Left hindlimb (tissue), 1 donor: ENCODE data around the gene UPF1.
"Not testable (repeated sequence)": the region's sequence is repeated elsewhere in the genome, so short reads cannot be mapped to it uniquely, and the experiment has no call there.

Experiments
- DNase-seq: peaks from one replicate; pipeline ENCODE4 v3.0.0-alpha.2; 2018

Gene UPF1

DNA sequence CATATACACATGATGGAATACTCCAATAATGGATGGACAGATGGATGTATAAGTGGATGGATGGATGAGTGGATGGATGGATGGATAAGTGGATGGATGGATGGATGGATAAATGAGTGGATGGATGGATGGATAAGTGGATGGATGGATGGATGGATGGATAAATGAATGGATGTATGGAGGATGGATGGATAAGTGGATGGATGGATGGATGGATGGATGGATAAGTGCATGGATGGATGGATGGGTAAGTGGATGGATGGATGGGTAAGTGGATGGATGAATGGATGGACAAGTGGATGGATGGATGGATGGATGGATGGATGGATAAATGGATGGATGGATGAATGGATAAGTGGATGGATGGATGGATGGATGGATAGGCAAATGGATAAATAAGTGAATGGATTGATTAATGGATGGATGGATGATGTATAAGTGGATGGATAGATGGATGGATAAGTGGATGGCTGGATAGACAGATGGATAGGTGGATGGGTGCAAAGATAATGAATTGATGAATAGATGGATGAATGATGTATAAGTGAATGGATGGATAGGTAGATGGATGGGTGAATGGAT is 32.3 kb upstream of the UPF1 start:
- DNase-seq, result no peak

DNA sequence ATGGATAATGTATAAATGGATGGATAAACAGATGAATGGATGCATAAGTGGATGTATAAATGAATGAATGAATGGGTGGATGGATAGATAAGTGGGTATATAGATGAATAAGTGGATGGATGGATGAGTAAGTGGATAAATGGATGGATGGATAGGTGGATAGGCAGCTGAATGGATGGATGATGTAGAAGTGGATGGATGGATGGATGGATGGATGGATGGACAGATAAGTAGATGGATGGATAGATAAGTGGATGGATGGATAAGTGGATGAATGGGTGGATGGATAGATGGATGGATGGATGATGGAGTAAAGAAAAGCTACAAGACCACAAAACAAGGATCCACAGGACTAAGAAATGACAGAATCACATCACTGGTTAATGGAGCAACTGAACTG is 31.7 kb upstream of the UPF1 start:
- DNase-seq, result no peak

DNA sequence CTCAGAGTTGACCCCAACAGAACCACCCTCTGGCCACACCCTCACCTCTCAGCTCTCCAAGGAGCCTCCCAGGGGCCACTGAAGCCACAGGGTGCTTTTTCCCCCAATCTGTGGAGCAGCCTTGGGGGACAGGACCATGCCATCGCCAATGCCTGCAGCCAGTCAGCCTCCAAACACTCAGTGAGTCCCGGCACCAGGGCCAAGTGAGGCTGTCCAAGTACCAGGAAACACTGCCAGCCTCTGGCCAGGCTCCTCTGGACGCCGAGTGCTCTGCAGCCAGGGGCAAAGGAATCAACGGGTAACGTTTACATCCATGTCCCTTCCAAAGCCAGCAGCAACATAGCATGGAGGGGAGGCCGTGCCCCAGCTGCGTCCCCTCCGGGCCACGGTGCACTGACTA is 31.1 kb upstream of the UPF1 start:
- no peak for DNase-seq

DNA sequence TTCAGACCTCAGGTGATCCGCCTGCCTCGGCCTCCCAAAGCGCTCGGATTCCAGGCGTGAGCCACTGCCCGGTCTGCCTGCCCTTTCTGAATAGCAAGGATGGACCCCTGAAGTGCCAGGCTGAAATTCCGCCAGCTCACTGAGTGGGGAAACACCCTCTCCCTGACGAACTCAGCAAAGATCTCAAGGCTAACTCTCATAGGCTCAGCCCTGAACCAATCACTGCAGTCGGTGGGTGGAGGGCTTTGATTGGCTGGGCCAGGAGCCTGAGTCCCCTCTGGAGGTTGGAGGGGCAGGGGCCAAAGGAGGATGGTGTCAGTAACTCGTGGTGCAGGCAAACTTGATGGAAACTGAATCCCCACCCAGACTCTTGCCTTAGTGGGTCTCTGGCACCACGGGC is 29.4 kb upstream of the UPF1 start:
- DNase-seq, result no peak

DNA sequence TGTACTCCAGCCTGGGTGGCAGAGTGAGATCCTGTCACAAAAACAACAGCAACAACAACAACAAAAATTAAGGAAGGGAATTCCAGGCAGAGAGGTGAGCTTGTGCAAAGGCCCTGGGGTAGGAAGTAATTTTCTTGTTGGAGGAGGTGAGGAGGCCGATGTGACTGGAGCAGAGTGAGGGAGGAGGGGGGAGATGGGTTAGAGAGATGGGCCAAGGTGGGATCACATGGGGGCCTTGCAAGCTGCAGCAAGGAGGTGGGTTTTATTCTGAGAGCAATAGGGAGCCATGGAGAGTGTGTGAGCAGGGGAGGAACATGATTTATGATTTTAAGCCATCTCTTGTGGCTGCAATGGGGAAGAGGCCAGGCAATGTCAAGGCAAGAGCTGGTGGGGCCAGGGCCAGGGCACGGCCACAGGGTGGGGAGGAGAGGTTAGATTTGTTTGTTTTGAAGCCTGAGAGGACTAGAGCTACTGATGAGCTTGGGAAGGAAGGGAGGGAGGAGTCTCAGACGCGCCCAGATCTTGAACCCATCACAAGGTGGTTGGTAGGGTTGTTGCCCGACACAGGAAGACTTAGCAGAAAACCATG is 28.1 kb upstream of the UPF1 start:
- DNase-seq, result no peak

DNA sequence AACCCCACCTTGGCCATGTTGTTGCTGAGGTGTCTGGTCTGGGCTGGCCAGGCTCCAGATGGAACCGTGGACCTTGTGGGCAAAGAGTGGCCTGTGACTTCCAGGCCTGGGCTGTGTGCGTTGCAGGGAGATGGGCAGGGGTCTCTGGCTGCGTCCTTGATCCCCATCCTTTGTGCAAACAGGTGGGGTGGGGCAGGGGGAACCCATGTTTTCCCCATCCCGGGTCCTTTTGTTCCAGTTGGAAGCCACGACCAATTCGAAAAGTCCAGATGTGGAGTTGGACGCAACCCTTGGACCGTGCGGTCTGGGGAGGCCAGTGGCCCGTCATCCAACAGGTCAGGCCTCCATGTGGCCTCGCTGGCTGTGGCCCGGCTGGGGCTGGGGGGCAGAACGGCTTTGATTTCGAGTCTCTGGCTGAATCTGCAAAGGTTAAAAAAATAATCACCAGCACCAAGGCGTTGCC is 27.6 kb upstream of the UPF1 start:
- no peak for DNase-seq

DNA sequence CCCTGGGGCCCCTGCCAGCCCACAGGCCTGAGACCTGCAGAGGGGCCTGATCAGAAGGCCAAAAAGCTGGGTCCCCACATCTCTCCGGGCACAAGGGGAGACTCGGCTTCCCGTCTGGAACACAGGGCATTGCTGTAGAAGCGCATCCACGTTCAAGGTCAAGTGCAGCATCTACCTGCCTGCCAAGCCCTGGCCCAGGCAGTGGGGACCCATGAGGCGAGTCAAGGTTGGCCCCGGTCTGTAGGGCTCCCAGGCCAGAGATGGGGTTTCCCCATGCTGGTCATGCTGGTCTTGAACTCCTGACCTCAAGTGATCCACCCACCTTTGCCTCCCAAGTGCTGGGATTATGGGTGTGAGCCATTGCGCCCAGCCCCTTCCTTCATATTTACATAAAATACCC is 27.1 kb upstream of the UPF1 start:
- no peak for DNase-seq

DNA sequence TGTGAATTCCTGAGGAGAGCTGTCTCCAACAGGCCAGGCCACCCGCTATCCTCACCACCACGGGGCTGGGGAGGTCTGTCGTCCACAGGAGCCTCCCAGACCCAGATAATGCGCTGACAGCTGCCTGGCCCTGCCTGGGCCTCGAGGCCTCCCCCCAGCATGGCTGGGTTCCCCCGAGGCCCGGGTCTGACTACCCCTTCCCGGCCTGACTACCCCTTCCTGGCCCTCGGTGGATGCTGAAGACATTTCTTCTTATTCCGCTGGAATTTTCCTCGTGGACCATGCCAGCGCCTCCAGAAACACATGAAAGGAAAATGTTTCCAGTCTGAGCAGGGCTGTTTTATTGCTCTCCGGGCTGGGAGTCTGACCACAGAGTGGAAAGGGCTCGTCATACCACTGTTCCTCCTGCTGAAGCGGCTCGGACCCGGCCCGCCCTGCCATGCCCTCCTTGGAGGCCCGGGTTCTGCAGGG is 23.9 kb upstream of the UPF1 start:
- DNase-seq, result peak; percentile 91

DNA sequence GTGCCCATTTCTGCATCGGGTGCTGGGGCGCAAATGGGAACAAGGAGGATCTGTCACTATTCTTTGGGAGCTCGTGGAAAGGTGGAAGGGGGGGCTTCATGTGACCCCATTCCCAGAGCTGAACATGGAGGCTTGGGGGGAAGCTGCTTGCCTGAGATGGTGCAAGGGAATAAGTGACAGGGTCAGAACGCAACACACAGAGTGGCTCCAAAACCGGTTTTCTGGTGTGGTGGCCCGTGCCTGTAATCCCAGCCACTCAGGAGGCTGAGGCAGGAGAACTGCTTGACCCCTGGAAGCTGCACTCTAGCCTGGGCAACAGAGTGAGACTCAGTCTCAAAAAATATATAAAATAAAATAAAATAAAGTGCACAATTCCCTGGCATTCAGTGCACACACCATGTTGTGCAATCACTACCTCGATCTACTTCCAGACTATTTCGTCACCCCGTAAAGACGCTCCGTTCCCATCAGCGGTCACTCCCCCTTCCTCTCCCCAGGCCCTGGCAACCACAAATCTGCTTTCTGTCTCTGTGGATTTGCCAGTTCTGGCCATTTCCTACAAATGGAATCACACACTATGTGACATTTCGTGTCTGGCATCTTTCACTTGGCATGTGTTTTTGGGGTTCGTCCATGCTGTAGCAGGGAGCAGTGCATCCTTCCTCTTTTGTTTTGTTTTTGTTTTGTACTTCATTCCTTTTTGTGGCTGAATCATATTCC is 22.4 kb upstream of the UPF1 start:
- DNase-seq, result peak; percentile 63

DNA sequence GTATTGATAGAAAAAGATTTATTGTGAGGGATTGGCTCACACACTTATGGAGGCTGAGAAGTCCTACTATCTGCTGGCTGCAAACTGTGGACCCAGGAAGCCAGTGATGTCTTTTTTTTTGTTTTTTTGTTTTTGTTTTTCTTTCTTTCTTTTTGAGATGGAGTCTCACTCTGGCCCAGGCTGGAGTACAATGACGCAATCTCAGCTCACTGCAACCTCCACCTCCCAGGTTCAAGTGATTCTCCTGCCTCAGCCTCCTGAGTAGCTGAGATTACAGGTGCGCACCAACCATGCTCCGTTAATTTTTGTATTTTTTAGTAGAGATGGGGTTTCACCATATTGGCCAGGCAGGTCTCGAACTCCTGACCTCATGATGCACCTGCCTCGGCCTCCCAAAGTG is 20.1 kb upstream of the UPF1 start:
- DNase-seq, result not testable (repeated sequence)

DNA sequence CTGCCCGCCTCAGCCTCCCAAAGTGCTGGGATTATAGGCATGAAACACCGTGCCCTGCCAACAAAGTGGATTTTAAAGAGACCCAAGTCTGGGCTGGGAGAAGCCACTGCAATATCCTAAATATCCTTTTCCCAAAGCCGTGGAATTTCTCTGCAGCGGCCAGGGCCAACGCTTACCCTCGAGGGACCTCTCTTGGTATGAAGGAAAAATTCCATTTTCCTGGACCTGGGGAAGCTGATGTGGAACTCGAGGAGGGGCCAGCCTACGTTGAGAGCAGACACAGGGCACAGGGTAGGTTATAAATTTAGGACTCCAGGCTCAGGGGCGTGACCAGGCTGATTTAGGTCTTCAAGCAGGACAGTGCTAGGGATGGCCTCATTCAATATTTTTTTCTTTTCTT is 17.7 kb upstream of the UPF1 start:
- DNase-seq, result peak; percentile 82

DNA sequence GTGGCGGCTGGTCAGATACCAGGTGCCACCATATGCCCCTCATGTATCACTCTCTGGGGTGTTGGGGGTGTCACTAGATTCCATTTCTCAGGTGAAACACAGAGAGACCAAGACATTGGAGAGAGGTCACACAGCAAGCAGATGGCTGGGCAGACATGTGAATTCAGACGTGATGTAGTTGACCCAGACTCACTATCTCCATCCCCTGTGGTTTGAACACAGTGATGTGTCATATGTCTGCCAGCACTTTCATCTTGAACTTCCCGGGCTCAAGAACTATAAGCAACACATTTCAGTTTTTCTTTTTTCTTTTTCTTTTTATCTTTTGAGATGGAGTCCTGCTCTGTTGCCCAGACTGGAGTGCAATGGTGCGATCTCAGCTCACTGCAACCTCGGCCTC is 16.1 kb upstream of the UPF1 start:
- DNase-seq, result no peak

DNA sequence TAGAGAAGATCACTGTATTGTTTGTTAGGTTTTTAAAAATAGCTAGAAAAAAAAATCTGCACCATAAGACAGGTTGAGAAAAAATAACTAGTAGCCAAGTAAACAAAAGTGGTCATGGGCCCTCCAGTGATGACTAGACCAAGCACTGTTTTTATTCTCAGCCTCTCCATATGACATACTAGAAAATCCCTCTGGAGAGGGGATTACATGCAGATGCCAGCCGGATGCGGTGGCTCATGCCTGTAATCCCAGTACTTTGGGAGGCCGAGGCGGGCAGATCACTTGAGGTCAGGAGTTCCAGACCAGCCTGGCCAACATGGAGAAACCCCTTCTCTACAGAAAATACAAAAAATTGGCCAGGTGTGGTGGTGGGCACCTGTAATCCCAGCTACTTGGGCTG is 15.1 kb upstream of the UPF1 start:
- not testable (repeated sequence) for DNase-seq

DNA sequence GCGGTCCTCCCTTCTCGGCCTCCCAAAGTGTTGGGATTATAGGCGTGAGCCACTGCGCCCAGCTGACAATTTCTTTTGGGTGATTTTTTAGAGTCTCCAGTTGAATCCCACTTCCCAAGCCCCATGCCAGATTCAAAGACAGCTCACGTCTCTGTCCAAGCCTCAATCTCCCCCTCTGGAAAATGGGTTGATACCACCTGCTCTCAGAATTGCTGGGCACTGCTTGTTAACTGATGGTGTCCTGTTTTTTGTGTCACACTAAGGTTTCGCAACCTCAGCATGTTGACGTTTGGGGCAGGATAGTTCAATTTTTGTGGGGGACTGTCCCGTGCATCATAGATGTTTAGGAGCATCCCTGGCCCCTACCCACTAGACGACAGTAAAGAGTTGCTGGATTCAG is 14.2 kb upstream of the UPF1 start:
- no peak for DNase-seq

DNA sequence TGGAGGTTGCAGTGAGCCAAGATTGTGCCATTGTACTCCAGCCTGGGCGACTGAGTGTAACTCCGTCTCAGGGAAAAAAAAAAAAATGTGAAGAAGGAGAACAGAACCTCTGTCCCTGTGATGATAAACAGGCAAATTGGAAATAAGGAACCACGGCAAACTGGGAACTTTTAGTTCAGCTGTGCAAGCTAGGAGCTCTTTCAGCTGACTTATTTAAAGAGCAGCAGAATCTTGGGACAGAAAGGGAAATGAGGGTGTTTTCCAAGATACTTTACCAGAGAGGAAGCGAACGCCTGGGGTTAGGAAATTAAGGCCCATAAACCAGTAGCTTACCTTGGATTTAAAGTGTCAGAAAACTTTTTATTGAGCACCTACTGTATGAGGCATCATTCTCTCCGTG is 3.0 kb upstream of the UPF1 start:
- DNase-seq, result no peak

DNA sequence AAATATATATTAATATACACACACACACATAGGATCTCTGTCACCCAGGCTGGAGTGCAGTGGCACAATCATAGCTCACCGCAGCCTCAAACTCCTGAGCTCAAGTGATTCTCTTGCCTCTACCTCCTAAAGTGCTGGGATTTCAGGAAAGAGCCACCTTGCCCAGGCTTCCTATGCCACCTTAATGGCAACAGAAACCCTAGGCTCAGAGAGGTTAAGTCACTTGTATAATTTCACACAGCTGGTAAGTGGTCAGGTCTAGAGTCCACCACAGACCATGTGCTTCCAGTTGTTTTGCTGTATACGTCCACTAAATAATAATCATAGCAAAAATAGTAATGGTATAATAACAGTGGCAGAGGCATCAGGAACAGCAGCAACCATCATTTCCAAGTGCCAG is 1.3 kb upstream of the UPF1 start:
- DNase-seq, result no peak

DNA sequence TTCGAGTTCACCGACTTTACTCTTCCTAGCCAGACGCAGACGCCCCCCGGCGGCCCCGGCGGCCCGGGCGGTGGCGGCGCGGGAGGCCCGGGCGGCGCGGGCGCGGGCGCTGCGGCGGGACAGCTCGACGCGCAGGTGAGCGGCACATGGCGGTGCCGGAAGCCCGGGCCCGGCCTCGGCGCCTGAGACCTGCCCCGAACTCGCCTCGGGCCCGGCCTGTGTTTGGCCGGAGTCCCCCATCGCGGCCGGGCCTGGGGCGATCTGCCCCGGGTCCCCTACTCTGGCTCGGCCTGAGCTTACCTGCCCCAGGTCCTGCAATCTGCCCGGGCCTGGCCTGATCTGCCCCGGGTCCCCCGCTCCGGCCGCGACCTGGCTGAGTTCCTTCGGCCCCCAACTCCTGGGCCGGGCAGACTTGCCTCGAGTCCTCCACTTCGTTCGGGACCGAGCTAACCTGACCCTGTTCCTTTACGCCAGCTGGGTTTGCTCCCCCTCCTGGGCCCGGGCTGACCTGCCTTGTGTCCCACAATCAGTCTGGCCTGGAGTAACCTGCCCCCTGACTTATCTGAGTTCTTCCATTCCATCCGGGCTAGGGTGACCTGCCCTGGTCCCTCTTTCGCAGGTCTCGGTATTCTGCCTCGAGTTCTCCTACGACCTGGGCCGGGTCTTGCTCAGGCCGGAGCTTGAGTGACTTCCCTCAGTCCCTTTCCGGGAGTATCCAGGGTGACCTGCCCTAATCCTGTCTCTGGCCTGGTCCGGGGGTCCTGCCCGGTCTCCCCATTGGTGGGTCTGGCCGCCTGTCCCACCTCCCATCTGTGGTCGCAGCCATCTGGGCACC is 764 bp downstream of the UPF1 start:
- no peak for DNase-seq

DNA sequence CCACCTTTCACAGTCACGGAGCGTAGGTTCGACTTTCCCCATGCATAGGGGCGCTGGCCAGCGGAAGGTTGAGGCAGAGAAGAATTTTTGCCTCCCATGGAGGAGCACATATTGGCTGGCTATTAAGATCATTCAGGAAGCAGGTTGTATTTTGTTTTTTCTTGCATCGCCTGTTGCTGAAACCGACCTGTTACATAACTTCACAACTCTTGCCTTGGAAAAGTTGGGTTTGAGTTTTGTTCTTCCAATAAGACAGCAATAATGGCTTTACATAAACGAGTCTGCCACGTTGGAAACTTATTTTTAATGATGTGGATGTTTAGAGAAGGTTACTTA is 1.4 kb downstream of the UPF1 start:
- DNase-seq, result no peak

DNA sequence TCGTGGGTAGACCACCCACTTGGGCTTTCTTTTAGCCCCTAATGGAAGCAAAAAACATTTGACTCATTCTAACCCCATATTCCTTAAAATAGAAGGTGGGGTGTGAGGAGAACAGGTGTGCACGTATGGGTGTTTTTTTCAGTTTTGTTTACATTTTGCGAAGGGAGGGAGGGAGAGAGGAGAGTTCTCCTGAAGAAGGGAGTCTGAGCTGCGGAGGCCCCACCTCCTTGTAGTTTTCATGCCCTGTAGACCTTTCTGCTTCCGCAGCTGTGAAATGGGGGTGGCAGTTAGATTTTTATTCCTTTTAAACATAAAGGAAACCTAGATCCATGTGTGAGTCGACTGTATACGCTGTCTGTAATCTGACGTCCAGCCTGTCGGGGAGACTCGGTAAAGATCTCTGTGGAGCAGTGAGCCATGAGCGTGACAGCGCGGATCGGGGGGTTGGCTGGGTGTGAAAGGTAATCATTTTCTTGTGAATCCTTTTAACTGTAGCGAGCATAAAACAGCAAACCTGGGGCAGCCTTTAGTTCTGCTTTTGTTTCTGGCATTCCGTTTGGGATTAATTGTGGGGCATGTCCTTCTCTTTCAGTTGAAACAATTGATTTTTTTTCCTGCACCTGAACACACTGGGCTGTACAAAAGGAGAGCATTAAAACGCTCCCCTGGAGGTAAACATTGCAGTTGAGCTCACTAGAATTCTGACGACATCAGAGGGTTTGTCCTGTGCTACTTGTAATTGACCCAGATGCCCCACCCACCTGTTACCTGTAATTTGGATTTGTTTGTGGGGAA is 2.3 kb downstream of the UPF1 start:
- no peak for DNase-seq

DNA sequence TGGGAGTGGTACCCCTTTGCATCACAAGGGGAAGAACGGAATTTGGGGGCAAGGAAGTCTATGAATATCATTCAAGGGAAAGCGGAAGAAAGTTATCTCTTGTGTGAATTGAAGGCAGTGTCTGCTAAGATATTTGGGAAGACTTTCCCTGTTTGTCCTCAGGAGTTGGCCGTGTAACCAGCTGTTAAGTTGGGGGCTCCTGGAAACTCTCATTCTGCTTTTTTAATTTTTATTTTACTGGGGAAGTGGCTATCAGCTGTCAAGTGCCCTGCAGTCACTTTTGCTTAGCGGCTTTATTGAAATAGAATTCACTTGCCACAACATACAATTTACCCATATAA is 2.9 kb downstream of the UPF1 start:
- no peak for DNase-seq

DNA sequence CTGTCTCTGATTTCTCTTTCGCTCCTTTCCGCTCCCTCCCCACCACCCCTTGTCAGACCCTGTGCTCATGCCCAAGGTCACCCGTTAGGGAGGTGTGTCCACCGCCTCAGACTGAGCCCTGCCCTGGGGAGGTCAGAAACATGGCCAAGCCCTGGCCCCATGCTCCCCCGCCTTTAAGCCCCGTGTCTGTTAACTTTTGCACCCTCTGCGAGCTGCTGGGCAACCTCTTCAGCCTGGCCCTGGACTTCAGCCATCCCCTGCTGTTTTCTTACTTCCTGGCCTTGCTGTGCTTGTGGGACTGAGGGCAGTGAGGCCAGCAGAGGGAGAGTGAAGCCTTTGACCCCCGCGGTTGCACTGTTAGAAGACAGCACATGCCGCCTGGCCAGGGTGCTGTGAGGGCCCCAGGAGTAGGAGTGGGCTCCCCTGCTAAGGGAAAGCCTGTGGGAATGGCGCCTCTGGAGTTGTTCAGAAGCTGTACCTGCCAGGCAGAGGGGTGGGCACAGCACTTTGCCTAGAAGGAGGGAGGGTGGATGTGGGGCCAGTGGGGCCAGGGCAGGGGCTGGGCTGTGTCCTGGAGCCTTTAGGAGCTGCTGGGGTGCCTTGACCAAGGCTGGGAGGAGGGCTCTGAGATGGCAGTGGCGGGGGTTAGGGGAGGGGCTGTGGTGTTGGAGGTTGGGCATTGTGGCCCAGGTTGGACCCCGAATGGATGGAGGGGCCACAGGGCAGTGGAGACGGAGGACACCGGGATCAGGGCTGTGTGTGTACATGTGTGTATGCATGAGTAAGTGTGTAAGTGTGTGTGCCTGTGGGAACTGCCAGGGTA is 7.9 kb downstream of the UPF1 start:
- DNase-seq, result no peak
